Measurements from ENCODE around the gene AUP1. TPM values are rescaled to one million over a fixed set of nuclear protein-coding genes. Genes with fewer than 3 reads are reported as not detected.

AUP1 gene
- total and polyA plus RNA-seq, 10 of the 15 experiments (the other 5 are each of a cell fraction or from before 2014, with no cell fraction given) = 39.1 to 215 (median 138) TPM

DNA sequence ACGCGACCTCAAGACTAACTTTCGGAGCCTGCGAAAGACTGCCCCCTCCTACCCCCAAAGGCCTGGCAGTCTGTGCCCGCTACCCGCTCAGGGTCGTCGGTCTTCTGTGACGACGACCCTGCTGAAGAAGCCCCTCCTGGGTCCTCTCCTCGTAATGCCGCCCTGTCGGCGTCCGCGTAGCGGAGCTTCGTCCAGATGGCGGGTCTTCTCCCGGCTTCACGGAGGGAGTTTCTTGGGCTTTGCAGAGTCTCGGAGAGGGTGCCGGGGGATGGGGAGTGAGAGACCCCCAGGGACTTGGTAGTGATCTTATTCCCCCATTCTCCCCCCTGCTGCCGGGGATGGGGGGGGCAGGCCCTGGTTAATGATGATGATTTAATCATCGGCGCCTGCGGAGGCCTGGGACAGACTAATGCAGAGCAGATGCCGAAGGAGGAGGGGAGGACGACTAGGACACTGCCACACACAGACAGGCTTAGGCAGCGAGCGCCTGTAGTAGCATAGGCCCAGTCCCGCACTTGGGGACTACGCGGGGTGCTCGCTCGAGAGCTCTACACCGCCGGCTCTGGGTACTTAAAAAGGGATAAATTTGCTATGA lies 21.5 kb downstream of the AUP1 start:
- Histone ChIP-seq H3K27ac (ENCODE audit: control insufficient read depth, insufficient read depth) (peak overlapping the region; percentile 97), H3K4me3 (peak overlapping the region; percentile 98), H3K9ac (ENCODE audit: control insufficient read depth, insufficient read depth, low read length) (peak overlapping the region; percentile 93), H3K27me3 (replicated peaks in 1 of 2; ENCODE audit: control insufficient read depth in 2 of 2, insufficient read depth in 2 of 2, low read length in 1 of 2) (peaks cover 2 to 3% of the 10 kb centered on the region in 2 experiments; a peak in 3 of 4 replicates), H2AFZ (ENCODE audit: control insufficient read depth, low read depth, low read length) (peak overlapping the region; percentile 100), H3K9me3 (replicated peaks; ENCODE audit: control insufficient read depth, insufficient read depth, low read length) (no peaks in the 10 kb centered on the region), H3K36me3 (ENCODE audit: control insufficient read depth in 2 of 2, insufficient read depth in 2 of 2, low read length in 1 of 2) (peaks cover 0 to 7% of the 10 kb centered on the region in 2 experiments; a peak in 1 of 4 replicates), H3K4me1 (ENCODE audit: control insufficient read depth, insufficient read depth, low read length) (peaks cover 22% of the 10 kb centered on the region), H3K79me2 (ENCODE audit: control insufficient read depth, insufficient read depth, low read length) (peaks cover 12% of the 10 kb centered on the region), H3K4me2 (ENCODE audit: control insufficient read depth, insufficient read depth) (peak overlapping the region; percentile 95), H4K20me1 (ENCODE audit: control insufficient read depth, insufficient read depth) (no peaks in the 10 kb centered on the region)
- WGBS (ENCODE audit: insufficient coverage, insufficient replicate concordance, low lambda C conversion rate, missing lambda C conversion rate) = 16% methylated on average over 38 of the region's 38 CpGs
- ATAC-seq (peak; percentile 53), DNase-seq (ENCODE audit: low read depth, low spot score) (no peak), FAIRE-seq (no peak)
- SMC1A ChIA-PET (ENCODE audit: uncharacterized antibody, unreplicated experiment) = interaction anchor here (0.7 to 5.2 kb wide), 4 partner anchors 22 to 78 kb away, joined by 3 to 71 read pairs (median 28); partner anchors contain the start of genes AUP1, DQX1 and HTRA2
- POLR2A ChIA-PET = interaction anchor here (0.9 to 5.8 kb wide), 7 partner anchors 14 to 81 kb away, joined by 3 to 33 read pairs (median 3); partner anchors contain the start of genes AUP1, DQX1, HTRA2 and TTC31
- 0 out of 2 replicates have a peak, but pooled peaks have one; percentile 37 for TF ChIP-seq MTA2 (IDR thresholded peaks at IDR 0.05; ENCODE audit: low read depth)
- TF ChIP-seq, protein P1, sequence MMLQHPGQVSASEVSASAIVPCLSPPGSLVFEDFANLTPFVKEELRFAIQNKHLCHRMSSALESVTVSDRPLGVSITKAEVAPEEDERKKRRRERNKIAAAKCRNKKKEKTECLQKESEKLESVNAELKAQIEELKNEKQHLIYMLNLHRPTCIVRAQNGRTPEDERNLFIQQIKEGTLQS (IDR thresholded peaks at IDR 0.05; ENCODE audit: borderline replicate concordance, extremely low read depth, low read depth, low read length) = no peak
- TF ChIP-seq, protein P2, sequence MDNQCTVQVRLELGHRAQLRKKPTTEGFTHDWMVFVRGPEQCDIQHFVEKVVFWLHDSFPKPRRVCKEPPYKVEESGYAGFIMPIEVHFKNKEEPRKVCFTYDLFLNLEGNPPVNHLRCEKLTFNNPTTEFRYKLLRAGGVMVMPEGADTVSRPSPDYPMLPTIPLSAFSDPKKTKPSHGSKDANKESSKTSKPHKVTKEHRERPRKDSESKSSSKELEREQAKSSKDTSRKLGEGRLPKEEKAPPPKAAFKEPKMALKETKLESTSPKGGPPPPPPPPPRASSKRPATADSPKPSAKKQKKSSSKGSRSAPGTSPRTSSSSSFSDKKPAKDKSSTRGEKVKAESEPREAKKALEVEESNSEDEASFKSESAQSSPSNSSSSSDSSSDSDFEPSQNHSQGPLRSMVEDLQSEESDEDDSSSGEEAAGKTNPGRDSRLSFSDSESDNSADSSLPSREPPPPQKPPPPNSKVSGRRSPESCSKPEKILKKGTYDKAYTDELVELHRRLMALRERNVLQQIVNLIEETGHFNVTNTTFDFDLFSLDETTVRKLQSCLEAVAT (IDR thresholded peaks at IDR 0.05) = peak; percentile 64; the same call in 1 of the 2 replicates
- TF ChIP-seq DPF2 (IDR thresholded peaks at IDR 0.05) = 0 out of 2 replicates have a peak, but pooled peaks have one; percentile 10
- BruUV-seq (replicated peaks) = TSS peak; percentile 78
- CTCF ChIA-PET = interaction anchor here (0.6 to 13.9 kb wide), 9 partner anchors 12 to 91 kb away, joined by 3 to 231 read pairs (median 6); partner anchors contain the start of genes AUP1, CCDC142, DQX1 and HTRA2
- RAD21 ChIA-PET (ENCODE audit: unreplicated experiment) = interaction anchor here (0.9 to 5.5 kb wide), 4 partner anchors 23 to 79 kb away, joined by 3 to 61 read pairs (median 26); partner anchors contain the start of genes AUP1 and HTRA2
- in situ Hi-C loops (cut with MboI) = no loop called here
- intact Hi-C loops (cut with micrococcal nuclease; ENCODE audit: unreplicated experiment) = loop anchor here (1.0 kb wide), 2 partner anchors 21 to 79 kb away; partner anchors contain the start of genes AUP1 and HTRA2

Data from GM12878 (cell line).